GM12878 (cell line): ENCODE data around the gene ITPKB. TPM values are rescaled to one million over a fixed set of nuclear protein-coding genes. Genes with fewer than 3 reads are reported as not detected.
A peak's percentile ranks its signal among the peaks of the same experiment; 100 is the strongest.

ENCODE experiments used
- ATAC-seq: fragments of 200-7000 bp; cut with Tn5 transposase; 3 replicates; pipeline ENCODE4 v1.9.1; 2020; ENCODE audit warnings: mild to moderate bottlenecking, moderate library complexity
- BruUV-seq: library from RNA; stranded (reverse); fragments of 400-500 nt; replicated peaks from 2 replicates; lab custom pipeline; 2021; lab: Mats Ljungman, UMichigan
- CTCF ChIA-PET: fragments of 300-600 bp; sonication (Branson Sonifier 250); formaldehyde crosslinking; extraction: SDS; loops from one replicate; lab custom pipeline; 2021; ENCODE audit warnings: inconsistent platforms; lab: Yijun Ruan, JAX
- POLR2A ChIA-PET: fragments of 350-600 bp; formaldehyde crosslinking; extraction: SDS; loops from one replicate; lab custom pipeline; 2021; ENCODE audit warnings: inconsistent platforms; lab: Charles Lee
- RAD21 ChIA-PET: fragments of 300-600 bp; sonication (Branson Sonifier 250); formaldehyde crosslinking; loops from one replicate; lab custom pipeline; 2023; ENCODE audit warnings: antibody characterized with exemption; ENCODE audit not compliant: unreplicated experiment; lab: Charles Lee
- SMC1A ChIA-PET: fragments of 300-600 bp; sonication (Branson Sonifier 250); formaldehyde crosslinking; loops from one replicate; lab custom pipeline; 2023; ENCODE audit not compliant: unreplicated experiment, uncharacterized antibody; lab: Charles Lee
- DNase-seq: peaks from one replicate; pipeline ENCODE4 v3.0.0-alpha.2; 2011; ENCODE audit warnings: low read depth, low spot score
- FAIRE-seq: peaks from 3 replicates; lab custom pipeline; 2011; peaks lifted over from hg19 to GRCh38; lab: Jason Lieb, UNC
- H2AFZ ChIP-seq: 2 replicates; pipeline ENCODE4 v1.6.0; 2011; ENCODE audit warnings: low read depth, low read length, control low read depth; ENCODE audit not compliant: control insufficient read depth
- H3K27ac ChIP-seq: 2 replicates; pipeline ENCODE4 v1.5.1; 2011; ENCODE audit warnings: control low read depth; ENCODE audit not compliant: control insufficient read depth, insufficient read depth
- H3K27me3 ChIP-seq, 2 experiments: replicated peaks in 1 of 2; 2 replicates each; pipeline versions ENCODE4 v1.6.0 to v1.6.1; 2011; ENCODE audit warnings: low read length in 1 of 2; ENCODE audit not compliant: control insufficient read depth in 2 of 2, insufficient read depth in 2 of 2
- H3K36me3 ChIP-seq, 2 experiments: 2 replicates each; pipeline ENCODE4 v1.5.1; 2011; ENCODE audit warnings: low read length in 1 of 2; ENCODE audit not compliant: control insufficient read depth in 2 of 2, insufficient read depth in 2 of 2
- H3K4me1 ChIP-seq: 2 replicates; pipeline ENCODE4 v1.6.1; 2011; ENCODE audit warnings: mild to moderate bottlenecking, low read length, moderate library complexity, mixed read lengths; ENCODE audit not compliant: control insufficient read depth, insufficient read depth
- H3K4me2 ChIP-seq: 2 replicates; pipeline ENCODE4 v1.6.0; 2011; ENCODE audit warnings: control low read depth; ENCODE audit not compliant: control insufficient read depth, insufficient read depth
- H3K4me3 ChIP-seq: fragments of 200-600 bp; sonication (generic); 2 replicates; pipeline ENCODE4 v1.5.1; 2016
- H3K79me2 ChIP-seq: 2 replicates; pipeline ENCODE4 v1.6.0; 2011; ENCODE audit warnings: low read length; ENCODE audit not compliant: control insufficient read depth, insufficient read depth
- H3K9ac ChIP-seq: 2 replicates; pipeline ENCODE4 v1.8.0; 2011; ENCODE audit warnings: low read length, control low read depth, mixed read lengths; ENCODE audit not compliant: control insufficient read depth, insufficient read depth
- H3K9me3 ChIP-seq: replicated peaks from 3 replicates; pipeline ENCODE4 v1.5.1; 2011; ENCODE audit warnings: mild to moderate bottlenecking, low read length; ENCODE audit not compliant: control insufficient read depth, insufficient read depth
- H4K20me1 ChIP-seq: 2 replicates; pipeline ENCODE4 v1.6.0; 2011; ENCODE audit not compliant: control insufficient read depth, insufficient read depth
- ETV6 ChIP-seq, 2 experiments: fragments of 450-650 bp in 1 of 2; IDR thresholded peaks in 1 of 2; conservative IDR thresholded peaks in 1 of 2; 2 replicates each; pipeline ENCODE4 v1.6.1; 2014; ENCODE audit warnings: antibody characterized with exemption in 1 of 2, borderline replicate concordance in 1 of 2, low read depth in 1 of 2, mild to moderate bottlenecking in 1 of 2, moderate library complexity in 1 of 2
- RAD21 ChIP-seq: IDR thresholded peaks from 2 replicates; pipeline ENCODE4 v1.6.1; 2011; ENCODE audit warnings: mild to moderate bottlenecking, low read depth, low read length, moderate library complexity; ENCODE audit not compliant: insufficient read depth
- SIX5 ChIP-seq: IDR thresholded peaks from 2 replicates; pipeline ENCODE4 v1.6.1; 2011; ENCODE audit warnings: mild to moderate bottlenecking, low read depth, low read length, moderate library complexity; ENCODE audit not compliant: severe bottlenecking
- STAT1 ChIP-seq: fragments of 450-650 bp; conservative IDR thresholded peaks from 2 replicates; pipeline ENCODE4 v1.6.1; 2014; ENCODE audit warnings: antibody characterized with exemption, mild to moderate bottlenecking
- TBL1XR1 ChIP-seq: IDR thresholded peaks from 2 replicates; pipeline ENCODE4 v1.6.1; 2012; ENCODE audit warnings: low read depth, low read length, improper control_type of control experiment
- TCF12 ChIP-seq: IDR thresholded peaks from 2 replicates; pipeline ENCODE4 v1.6.1; 2011; ENCODE audit warnings: low read depth, mild to moderate bottlenecking, low read length
- YY1 ChIP-seq: IDR thresholded peaks from 2 replicates; pipeline ENCODE4 v1.6.1; 2011; ENCODE audit warnings: low read depth, mild to moderate bottlenecking, low read length
- ZZZ3 ChIP-seq: IDR thresholded peaks from 2 replicates; pipeline ENCODE4 v1.6.1; 2011; ENCODE audit warnings: low read depth; ENCODE audit not compliant: control insufficient read depth, insufficient read length
- WGBS: methylation state at CpG from one replicate; pipeline ENCODE4 v1.1.6; 2016; ENCODE audit warnings: low lambda C conversion rate; ENCODE audit not compliant: insufficient replicate concordance, insufficient coverage; ENCODE audit errors: missing lambda C conversion rate; 5-methylcytosine and 5-hydroxymethylcytosine counted together
- in situ Hi-C: fragments of 300-500 bp; cut with MboI; formaldehyde crosslinking; loops from 9 replicates; pipeline ENCODE4 v1.14.3; 2018; ENCODE audit warnings: mixed read lengths
- intact Hi-C: fragments of 100-400 bp; cut with micrococcal nuclease; formaldehyde crosslinking; loops from one replicate; pipeline ENCODE4 v1.14.2; 2022; ENCODE audit not compliant: unreplicated experiment
- polyA plus RNA-seq, 11 experiments: library from polyadenylated mRNA; depleted of rRNA in 4 of 11; unstranded in 6 of 11; stranded (reverse) in 5 of 11; fragments of >200 nt; fragmentation: Nextera tagmentation in 4 of 11; fragmentation: Illumina TruSeq in 1 of 11; extraction: Ambion mirVana in 4 of 11; extraction: Trizol in 1 of 11; gene quantifications; 1 replicate in 1 of 11; 2 replicates in 10 of 11; pipeline versions ENCODE4 v1.2.1 to v1.2.3, GENCODE V29; 2011 to 2016; ENCODE audit warnings: inconsistent platforms in 2 of 11, missing spikeins in 2 of 11, low read depth in 1 of 11
- total RNA-seq, 4 experiments: library from RNA; depleted of rRNA in 3 of 4; stranded (reverse); fragments of >200 nt in 3 of 4; fragmentation: Illumina TruSeq in 1 of 4; extraction: Trizol in 1 of 4; gene quantifications; 2 replicates each; pipeline versions ENCODE4 v1.2.1 to v1.2.3, GENCODE V29; 2013 to 2021
- TF ChIP-seq, protein P1 (sequence below): IDR thresholded peaks from 2 replicates; pipeline ENCODE4 v1.6.1; 2012; ENCODE audit warnings: low read length, inconsistent platforms
- TF ChIP-seq, protein P2 (sequence below): fragments of 450-650 bp; formaldehyde crosslinking; IDR thresholded peaks from 2 replicates; pipeline ENCODE4 v1.5.0; 2022; ENCODE audit warnings: mild to moderate bottlenecking, missing genetic modification characterization
- TF ChIP-seq, protein P3 (sequence below): fragments of 450-650 bp; IDR thresholded peaks from 2 replicates; pipeline ENCODE4 v1.6.1; 2017; ENCODE audit warnings: mild to moderate bottlenecking, moderate library complexity

ITPKB gene
- total and polyA plus RNA-seq, 10 of the 15 experiments (the other 5 are each of a cell fraction or from before 2014, with no cell fraction given) = 1.3 to 38.7 (median 12.9) TPM

DNA sequence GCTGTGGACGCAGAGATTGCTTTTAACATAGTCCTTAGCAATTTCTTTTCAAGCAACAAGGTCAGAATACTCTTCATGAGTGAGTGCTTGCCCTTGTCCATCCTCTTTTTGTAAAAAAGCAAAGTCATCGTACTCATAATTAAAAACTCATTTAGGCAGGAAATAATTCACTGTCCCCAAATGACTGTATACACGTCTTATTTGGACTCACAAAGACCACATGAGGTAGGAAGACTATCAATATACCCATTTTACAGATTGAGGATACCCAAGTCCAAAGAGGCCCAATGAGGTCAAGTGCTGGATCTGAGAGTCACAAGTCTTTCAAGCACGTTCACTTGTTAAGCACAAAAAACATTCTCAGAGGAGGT is 13.2 kb downstream of the ITPKB start:
- ChIA-PET SMC1A (interaction anchor here (0.6 to 1.3 kb wide), 3 partner anchors 9 to 46 kb away, joined by 3 to 4 read pairs (median 3); no protein-coding TSS in a partner anchor), CTCF (no interaction called here), POLR2A (interaction anchor here (0.8 to 1.0 kb wide), 2 partner anchors 13 to 71 kb away, joined by 4 read pairs; partner anchors contain the start of gene ITPKB), RAD21 (interaction anchor here (1.3 kb wide), 1 partner anchor 11 kb away, joined by 3 read pairs; no protein-coding TSS in a partner anchor)
- peaks cover 82% of the 10 kb centered on the region for H3K79me2 ChIP-seq
- H4K20me1 ChIP-seq = peaks cover 5% of the 10 kb centered on the region; the same call in 1 of the 2 replicates
- H3K9me3 ChIP-seq = no peaks in the 10 kb centered on the region
- no peak overlapping the region for H3K4me3 ChIP-seq
- H3K27ac ChIP-seq = no peak overlapping the region
- H3K9ac ChIP-seq = no peak overlapping the region
- intact Hi-C loops (no loop called here), in situ Hi-C loops (no loop called here)
- H2AFZ ChIP-seq = no peak overlapping the region
- DNase-seq = no peak
- ATAC-seq = no peak
- H3K36me3 ChIP-seq = peaks cover 5 to 15% of the 10 kb centered on the region in 2 experiments; a peak in 3 of 4 replicates
- H3K27me3 ChIP-seq = no peaks in the 10 kb centered on the region
- no TSS peak for BruUV-seq
- peaks cover 47% of the 10 kb centered on the region for H3K4me1 ChIP-seq
- WGBS = 65% methylated on average over 4 of the region's 4 CpGs
- FAIRE-seq = no peak
- H3K4me2 ChIP-seq = 0 out of 2 replicates have a peak overlapping the region, but pooled peaks have one; percentile 26
- TF ChIP-seq ZZZ3 (no peak), SIX5 (no peak), TCF12 (no peak), RAD21 (no peak), TBL1XR1 (no peak), YY1 (no peak), ETV6 (conservative IDR thresholded peaks at IDR 0.05 in 1 of 2, IDR thresholded peaks at IDR 0.05 in 1 of 2; ENCODE audit: borderline replicate concordance in 1 of 2, low read depth in 1 of 2) (no peak), STAT1 (no peak)
- TF ChIP-seq, protein P1, sequence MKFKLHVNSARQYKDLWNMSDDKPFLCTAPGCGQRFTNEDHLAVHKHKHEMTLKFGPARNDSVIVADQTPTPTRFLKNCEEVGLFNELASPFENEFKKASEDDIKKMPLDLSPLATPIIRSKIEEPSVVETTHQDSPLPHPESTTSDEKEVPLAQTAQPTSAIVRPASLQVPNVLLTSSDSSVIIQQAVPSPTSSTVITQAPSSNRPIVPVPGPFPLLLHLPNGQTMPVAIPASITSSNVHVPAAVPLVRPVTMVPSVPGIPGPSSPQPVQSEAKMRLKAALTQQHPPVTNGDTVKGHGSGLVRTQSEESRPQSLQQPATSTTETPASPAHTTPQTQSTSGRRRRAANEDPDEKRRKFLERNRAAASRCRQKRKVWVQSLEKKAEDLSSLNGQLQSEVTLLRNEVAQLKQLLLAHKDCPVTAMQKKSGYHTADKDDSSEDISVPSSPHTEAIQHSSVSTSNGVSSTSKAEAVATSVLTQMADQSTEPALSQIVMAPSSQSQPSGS = no peak
- TF ChIP-seq, protein P2, sequence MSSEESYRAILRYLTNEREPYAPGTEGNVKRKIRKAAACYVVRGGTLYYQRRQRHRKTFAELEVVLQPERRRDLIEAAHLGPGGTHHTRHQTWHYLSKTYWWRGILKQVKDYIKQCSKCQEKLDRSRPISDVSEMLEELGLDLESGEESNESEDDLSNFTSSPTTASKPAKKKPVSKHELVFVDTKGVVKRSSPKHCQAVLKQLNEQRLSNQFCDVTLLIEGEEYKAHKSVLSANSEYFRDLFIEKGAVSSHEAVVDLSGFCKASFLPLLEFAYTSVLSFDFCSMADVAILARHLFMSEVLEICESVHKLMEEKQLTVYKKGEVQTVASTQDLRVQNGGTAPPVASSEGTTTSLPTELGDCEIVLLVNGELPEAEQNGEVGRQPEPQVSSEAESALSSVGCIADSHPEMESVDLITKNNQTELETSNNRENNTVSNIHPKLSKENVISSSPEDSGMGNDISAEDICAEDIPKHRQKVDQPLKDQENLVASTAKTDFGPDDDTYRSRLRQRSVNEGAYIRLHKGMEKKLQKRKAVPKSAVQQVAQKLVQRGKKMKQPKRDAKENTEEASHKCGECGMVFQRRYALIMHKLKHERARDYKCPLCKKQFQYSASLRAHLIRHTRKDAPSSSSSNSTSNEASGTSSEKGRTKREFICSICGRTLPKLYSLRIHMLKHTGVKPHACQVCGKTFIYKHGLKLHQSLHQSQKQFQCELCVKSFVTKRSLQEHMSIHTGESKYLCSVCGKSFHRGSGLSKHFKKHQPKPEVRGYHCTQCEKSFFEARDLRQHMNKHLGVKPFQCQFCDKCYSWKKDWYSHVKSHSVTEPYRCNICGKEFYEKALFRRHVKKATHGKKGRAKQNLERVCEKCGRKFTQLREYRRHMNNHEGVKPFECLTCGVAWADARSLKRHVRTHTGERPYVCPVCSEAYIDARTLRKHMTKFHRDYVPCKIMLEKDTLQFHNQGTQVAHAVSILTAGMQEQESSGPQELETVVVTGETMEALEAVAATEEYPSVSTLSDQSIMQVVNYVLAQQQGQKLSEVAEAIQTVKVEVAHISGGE = no peak
- TF ChIP-seq, protein P3, sequence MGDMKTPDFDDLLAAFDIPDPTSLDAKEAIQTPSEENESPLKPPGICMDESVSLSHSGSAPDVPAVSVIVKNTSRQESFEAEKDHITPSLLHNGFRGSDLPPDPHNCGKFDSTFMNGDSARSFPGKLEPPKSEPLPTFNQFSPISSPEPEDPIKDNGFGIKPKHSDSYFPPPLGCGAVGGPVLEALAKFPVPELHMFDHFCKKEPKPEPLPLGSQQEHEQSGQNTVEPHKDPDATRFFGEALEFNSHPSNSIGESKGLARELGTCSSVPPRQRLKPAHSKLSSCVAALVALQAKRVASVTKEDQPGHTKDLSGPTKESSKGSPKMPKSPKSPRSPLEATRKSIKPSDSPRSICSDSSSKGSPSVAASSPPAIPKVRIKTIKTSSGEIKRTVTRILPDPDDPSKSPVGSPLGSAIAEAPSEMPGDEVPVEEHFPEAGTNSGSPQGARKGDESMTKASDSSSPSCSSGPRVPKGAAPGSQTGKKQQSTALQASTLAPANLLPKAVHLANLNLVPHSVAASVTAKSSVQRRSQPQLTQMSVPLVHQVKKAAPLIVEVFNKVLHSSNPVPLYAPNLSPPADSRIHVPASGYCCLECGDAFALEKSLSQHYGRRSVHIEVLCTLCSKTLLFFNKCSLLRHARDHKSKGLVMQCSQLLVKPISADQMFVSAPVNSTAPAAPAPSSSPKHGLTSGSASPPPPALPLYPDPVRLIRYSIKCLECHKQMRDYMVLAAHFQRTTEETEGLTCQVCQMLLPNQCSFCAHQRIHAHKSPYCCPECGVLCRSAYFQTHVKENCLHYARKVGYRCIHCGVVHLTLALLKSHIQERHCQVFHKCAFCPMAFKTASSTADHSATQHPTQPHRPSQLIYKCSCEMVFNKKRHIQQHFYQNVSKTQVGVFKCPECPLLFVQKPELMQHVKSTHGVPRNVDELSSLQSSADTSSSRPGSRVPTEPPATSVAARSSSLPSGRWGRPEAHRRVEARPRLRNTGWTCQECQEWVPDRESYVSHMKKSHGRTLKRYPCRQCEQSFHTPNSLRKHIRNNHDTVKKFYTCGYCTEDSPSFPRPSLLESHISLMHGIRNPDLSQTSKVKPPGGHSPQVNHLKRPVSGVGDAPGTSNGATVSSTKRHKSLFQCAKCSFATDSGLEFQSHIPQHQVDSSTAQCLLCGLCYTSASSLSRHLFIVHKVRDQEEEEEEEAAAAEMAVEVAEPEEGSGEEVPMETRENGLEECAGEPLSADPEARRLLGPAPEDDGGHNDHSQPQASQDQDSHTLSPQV = no peak
